Stimulated activated CD8-positive, alpha-beta memory T cell treated with anti-CD3 and anti-CD28 coated beads, Interleukin-7, amount 100 ng/mL, for 24 hours (primary cell): Measurements from ENCODE around the gene ZNF230.

Experiments
- DNase-seq: peaks from one replicate; pipeline ENCODE4 v3.0.0-alpha.2; 2020; ENCODE audit warnings: low read depth

Gene ZNF230

DNA sequence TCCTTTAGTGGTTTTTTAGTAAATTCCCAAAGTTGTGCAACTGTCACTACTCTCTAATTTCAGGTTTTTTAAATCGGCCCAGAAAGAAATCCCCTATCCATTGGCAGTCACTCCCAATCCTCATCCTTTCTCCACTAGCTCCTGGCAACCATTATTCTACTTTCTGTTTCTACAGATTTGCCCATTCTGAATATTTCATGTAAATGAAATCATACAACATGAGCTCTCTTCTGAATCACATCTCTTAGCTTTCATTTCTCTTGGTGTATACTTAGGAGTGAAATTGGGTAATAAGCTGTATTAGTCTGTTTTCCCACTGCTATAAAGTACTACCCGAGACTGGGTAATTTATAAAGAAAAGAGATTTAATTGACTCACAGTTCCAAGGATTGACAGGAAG lies 39.4 kb downstream of the ZNF230 start:
- no peak for DNase-seq

DNA sequence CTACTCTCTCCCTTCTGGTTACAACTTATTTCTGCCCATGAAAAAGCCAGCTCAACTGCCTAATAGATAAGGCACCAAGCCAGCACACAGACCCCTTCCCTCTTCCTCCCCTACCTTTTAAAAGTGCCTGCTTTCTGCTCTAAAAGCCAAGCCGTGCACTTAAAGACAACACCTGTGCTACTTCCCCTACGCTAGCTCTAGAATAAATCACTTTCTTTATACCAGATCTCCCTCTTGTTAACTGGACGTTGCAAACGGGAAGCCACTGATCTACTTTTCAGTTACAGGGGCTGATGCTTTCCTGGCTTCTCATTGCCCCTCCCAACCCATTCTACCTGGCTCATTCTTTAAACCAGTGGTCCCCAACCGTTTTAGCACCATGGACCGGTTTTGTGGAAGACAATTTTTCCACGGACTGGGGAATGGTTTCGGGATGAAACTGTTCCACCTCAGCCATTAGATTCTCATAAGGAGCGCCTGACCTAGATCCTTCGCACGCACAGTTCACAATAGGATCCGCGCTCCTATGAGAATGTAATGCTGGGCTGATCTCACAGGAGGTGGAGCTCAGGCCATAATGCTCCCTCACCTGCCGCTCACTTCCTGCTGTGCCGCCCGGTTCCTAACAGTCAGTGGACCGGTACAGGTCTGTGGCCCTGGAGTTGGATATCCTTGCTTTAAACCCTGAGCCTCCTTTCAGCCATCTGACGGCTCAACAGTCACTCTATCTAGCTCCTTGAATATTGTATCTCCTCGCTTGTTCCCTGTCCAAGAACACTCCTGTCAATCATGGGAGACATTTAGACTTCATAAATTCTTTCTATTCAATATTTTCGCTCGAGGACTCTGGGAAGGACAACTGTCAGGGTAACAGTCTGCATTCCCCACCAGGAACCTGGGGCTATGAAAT lies 48.2 kb downstream of the ZNF230 start:
- DNase-seq, result no peak

DNA sequence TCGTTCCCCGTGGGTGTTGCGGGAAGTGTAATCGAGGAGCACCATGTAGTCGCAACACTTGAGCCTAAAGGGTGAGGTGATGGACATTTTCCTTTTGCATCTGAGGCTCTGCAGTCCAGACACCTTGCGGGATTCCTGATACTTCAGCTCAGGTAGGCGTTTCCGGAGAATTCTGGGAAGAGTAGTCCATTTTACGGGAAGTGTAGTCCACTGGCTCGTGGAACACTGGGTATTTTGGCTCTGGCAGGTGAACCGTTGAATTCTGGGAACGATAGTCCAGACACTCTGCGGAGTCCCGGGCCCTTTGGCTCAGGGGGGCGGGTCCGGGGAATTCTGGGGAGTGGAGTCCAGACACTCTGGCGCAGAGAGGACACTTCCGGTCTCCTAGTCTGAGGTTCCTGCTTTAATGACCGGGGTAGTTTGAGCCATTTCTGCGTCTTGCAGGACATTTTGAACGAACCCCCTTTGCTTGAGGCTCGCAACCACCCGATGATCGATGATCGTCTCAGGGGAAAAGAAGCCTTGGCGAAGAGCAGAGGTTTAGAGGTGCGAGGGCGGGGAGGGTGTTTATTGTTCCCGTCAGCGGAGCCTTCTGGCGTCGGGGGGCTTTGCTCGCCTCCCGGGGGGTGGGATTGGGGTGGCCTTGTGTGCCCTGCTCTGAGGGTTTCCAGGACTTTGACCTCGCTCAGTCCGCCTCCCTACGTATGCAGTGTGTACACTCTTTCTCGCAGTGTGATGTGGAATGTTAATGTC lies 49.1 kb downstream of the ZNF230 start, which contains the start of gene ZNF223:
Gene ZNF223, plus strand, starts transcription at position 387 of the 753 bp plus-strand sequence. CDS start 3,141 bp downstream, outside the sequence.
- no peak for DNase-seq

DNA sequence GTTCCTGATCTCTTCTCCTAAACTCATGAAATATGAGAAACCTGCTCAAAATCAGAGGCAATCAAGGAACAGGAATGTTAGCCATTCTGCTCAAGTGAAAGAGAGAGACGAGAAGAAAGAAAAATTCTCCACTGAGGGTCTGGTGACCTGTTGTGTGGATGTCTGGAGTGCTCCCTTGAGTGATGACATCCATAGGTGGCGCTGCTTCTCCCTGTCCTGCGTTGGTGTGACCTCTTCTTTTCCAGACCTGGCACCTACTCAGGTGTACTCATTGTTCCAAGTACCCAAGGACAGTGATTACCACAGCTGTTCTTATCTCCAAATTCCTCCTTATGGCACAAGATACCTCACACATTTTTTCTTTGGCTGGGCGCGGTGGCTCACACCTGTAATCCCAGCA lies 53.1 kb downstream of the ZNF230 start:
- DNase-seq, result no peak

DNA sequence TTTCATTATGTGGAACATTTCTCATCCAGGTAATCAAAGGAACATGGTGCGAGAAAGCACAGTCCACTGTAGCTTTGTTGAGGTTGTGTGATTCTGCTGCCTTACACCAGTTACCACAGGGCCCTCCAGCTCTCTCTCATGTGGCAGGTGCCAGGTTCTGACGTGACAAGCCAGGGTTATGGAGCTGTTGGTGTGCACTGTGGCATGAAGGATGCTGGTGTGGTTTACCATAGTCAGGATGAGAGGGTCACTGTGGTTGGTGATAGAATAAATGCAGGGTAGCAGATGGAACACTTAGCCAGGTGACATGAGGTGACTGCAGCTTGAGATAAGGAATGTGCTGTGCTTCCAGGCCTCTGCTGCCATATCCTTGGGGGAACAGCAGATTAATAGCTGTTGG lies 56.5 kb downstream of the ZNF230 start:
- no peak for DNase-seq

DNA sequence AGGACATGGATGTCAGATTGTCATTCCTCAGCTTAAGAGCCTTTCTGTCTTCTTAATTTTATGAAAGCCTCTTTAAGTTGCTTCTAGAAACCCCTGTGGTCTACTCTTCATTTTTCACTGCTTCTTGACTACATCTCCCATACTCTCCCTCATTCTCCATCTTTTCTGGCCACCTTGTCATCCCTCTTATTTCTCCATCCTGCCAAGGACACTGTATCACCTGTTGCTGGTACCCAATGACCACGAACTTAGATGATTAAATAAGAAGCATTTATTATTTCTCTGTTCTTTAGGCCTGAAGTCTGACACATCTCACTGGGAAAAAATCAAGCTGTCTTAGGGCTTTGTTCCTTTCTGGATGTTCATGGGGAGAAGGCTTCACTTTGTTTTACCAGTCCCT lies 58.3 kb downstream of the ZNF230 start:
- no peak for DNase-seq
